H1 (cell line): ENCODE measurements around the gene PKN1. TPM values are rescaled to one million over a fixed set of nuclear protein-coding genes. Genes with fewer than 3 reads are reported as not detected.

Source experiments
- ASH2L ChIP-seq: fragments of 200-600, 300-600 bp; sonication (generic); IDR thresholded peaks from one replicate; pipeline ENCODE4 v1.7.1; 2017; ENCODE audit warnings: low read length
- BACH1 ChIP-seq: IDR thresholded peaks from 2 replicates; pipeline ENCODE4 v1.6.1; 2012; ENCODE audit warnings: low read length, improper control_type of control experiment
- CEBPB ChIP-seq: IDR thresholded peaks from 2 replicates; pipeline ENCODE4 v1.6.1; 2012; ENCODE audit warnings: low read depth, low read length
- CREB1 ChIP-seq: IDR thresholded peaks from 2 replicates; pipeline ENCODE4 v1.6.1; 2012; ENCODE audit warnings: inconsistent platforms
- EGR1 ChIP-seq: IDR thresholded peaks from 2 replicates; pipeline ENCODE4 v1.6.1; 2011; ENCODE audit warnings: low read depth, low read length, borderline replicate concordance
- EZH2 ChIP-seq: fragments of 200-600 bp; sonication (generic); IDR thresholded peaks from 2 replicates; pipeline ENCODE4 v1.7.1; 2012; ENCODE audit warnings: low read depth, mild to moderate bottlenecking, moderate library complexity, low read length, inconsistent platforms; ENCODE audit not compliant: severe bottlenecking
- GABPA ChIP-seq: IDR thresholded peaks from 2 replicates; pipeline ENCODE4 v1.6.1; 2011; ENCODE audit warnings: mild to moderate bottlenecking, low read length, moderate library complexity, borderline replicate concordance; ENCODE audit not compliant: insufficient read depth
- HDAC6 ChIP-seq: IDR thresholded peaks from one replicate; pipeline ENCODE4 v1.7.1; 2012; ENCODE audit warnings: low read depth, mild to moderate bottlenecking, inconsistent platforms, low read length, moderate library complexity
- JUN ChIP-seq: IDR thresholded peaks from 2 replicates; pipeline ENCODE4 v1.6.1; 2011; ENCODE audit warnings: low read depth, mild to moderate bottlenecking, improper control_type of control experiment, low read length
- KDM5A ChIP-seq: fragments of 200-600 bp; IDR thresholded peaks from 2 replicates; pipeline ENCODE4 v1.7.1; 2012; ENCODE audit warnings: mild to moderate bottlenecking, low read length, inconsistent platforms, mixed read lengths
- MAX ChIP-seq: IDR thresholded peaks from 2 replicates; pipeline ENCODE4 v1.6.1; 2012; ENCODE audit warnings: inconsistent platforms
- NANOG ChIP-seq: IDR thresholded peaks from 2 replicates; pipeline ENCODE4 v1.6.1; 2011; ENCODE audit warnings: low read length, low read depth, mild to moderate bottlenecking, inconsistent platforms; ENCODE audit not compliant: insufficient read depth, poor library complexity, severe bottlenecking
- PHF8 ChIP-seq: fragments of 200-600 bp; sonication (generic); conservative IDR thresholded peaks from 2 replicates; pipeline ENCODE4 v1.7.1; 2012; ENCODE audit warnings: low read depth, mild to moderate bottlenecking, inconsistent platforms, low read length, moderate library complexity
- POLR2A ChIP-seq, 2 experiments: IDR thresholded peaks; 1 replicate in 1 of 2; 2 replicates in 1 of 2; pipeline ENCODE4 v1.6.1; 2011; ENCODE audit warnings: low read depth in 2 of 2, low read length in 2 of 2, mild to moderate bottlenecking in 2 of 2; ENCODE audit errors: control extremely low read depth in 1 of 2
- RBBP5 ChIP-seq: IDR thresholded peaks from 2 replicates; pipeline ENCODE4 v1.7.1; 2012; ENCODE audit warnings: low read depth, mild to moderate bottlenecking, inconsistent platforms, low read length, moderate library complexity, borderline replicate concordance
- RFX5 ChIP-seq: IDR thresholded peaks from 2 replicates; pipeline ENCODE4 v1.6.1; 2011; ENCODE audit warnings: low read depth, low read length, improper control_type of control experiment, borderline replicate concordance
- RNF2 ChIP-seq: fragments of 200-900, 300-1000 bp; sonication (generic); IDR thresholded peaks from 2 replicates; pipeline ENCODE4 v1.7.1; 2016; ENCODE audit warnings: borderline replicate concordance, low read depth, mild to moderate bottlenecking, antibody characterized with exemption, low read length; ENCODE audit not compliant: poor library complexity, severe bottlenecking; ENCODE audit errors: missing control alignments
- SUZ12 ChIP-seq: fragments of 200-600 bp; sonication (generic); IDR thresholded peaks from 2 replicates; pipeline ENCODE4 v1.6.1; 2012; ENCODE audit warnings: mild to moderate bottlenecking, inconsistent platforms, low read length, moderate library complexity, mixed read lengths
- TAF1 ChIP-seq: IDR thresholded peaks from 2 replicates; pipeline ENCODE4 v1.6.1; 2011; ENCODE audit warnings: mild to moderate bottlenecking, low read depth, low read length
- TAF7 ChIP-seq: optimal IDR thresholded peaks from 2 replicates; pipeline ENCODE3; 2011; ENCODE audit warnings: low read depth, mild to moderate bottlenecking, inconsistent platforms, low read length, moderate library complexity, borderline replicate concordance
- TBP ChIP-seq: IDR thresholded peaks from 2 replicates; pipeline ENCODE4 v1.6.1; 2011; ENCODE audit warnings: low read depth, low read length, improper control_type of control experiment
- USF2 ChIP-seq: IDR thresholded peaks from 2 replicates; pipeline ENCODE4 v1.6.1; 2011; ENCODE audit warnings: low read length, improper control_type of control experiment
- ZNF274 ChIP-seq: IDR thresholded peaks from 2 replicates; pipeline ENCODE4 v1.7.0; 2012; ENCODE audit warnings: low read length, borderline replicate concordance; ENCODE audit errors: extremely low read depth
- polyA plus RNA-seq, 7 experiments: library from polyadenylated mRNA; depleted of rRNA in 3 of 7; stranded (reverse) in 5 of 7; unstranded in 2 of 7; fragments of >200 nt in 5 of 7; fragments of 200-250 nt in 2 of 7; gene quantifications; 1 replicate in 5 of 7; 2 replicates in 1 of 7; 4 replicates in 1 of 7; pipeline versions ENCODE4 v1.2.1 to v1.2.3, GENCODE V29; 2011 to 2013; ENCODE audit warnings: missing spikeins in 2 of 7, mixed read lengths in 2 of 7
- total RNA-seq: library from RNA; stranded (reverse); fragmentation: NEBNext Ultra II Directional; extraction: Animal tissue kit (Norgen Biotek cat#: 25700); gene quantifications from 2 replicates; pipeline ENCODE4 v1.2.1, GENCODE V29; 2021

Gene PKN1
- total and polyA plus RNA-seq, 2 of the 8 experiments (the other 6 are each of a cell fraction or from before 2014, with no cell fraction given) = 65.2 to 162 TPM

GRCh38 chr19:14432791-14433553, at the start of gene PKN1 (continued):
- no peak; the same call in 1 of the 2 replicates for TF ChIP-seq EGR1
- TF ChIP-seq SUZ12 = no peak
- TF ChIP-seq CEBPB = no peak
- TF ChIP-seq TBP = no peak
- TF ChIP-seq EZH2 = no peak
- peak; percentile 58; the same call in 1 of the 2 replicates for TF ChIP-seq TAF1
- no peak for TF ChIP-seq HDAC6
- TF ChIP-seq RBBP5 = no peak
- no peak for TF ChIP-seq RFX5
- TF ChIP-seq KDM5A = no peak
- TF ChIP-seq CREB1 = no peak
- TF ChIP-seq MAX = peak; percentile 30; the same call in 1 of the 2 replicates
- peak; percentile 67; the same call in 1 of the 2 replicates for TF ChIP-seq USF2
- TF ChIP-seq PHF8 = peak; percentile 37; the same call in 1 of the 2 replicates
- TF ChIP-seq ASH2L = no peak
- TF ChIP-seq RNF2 = no peak
- TF ChIP-seq POLR2A (IDR thresholded peaks at IDR 0.05; ENCODE audit: control extremely low read depth in 1 of 2, low read depth in 2 of 2, low read length in 2 of 2) = peak in 1 of 2 experiments; percentile 30; a peak in 1 of 3 replicates
- no peak for TF ChIP-seq GABPA
- no peak for TF ChIP-seq ZNF274
- no peak for TF ChIP-seq BACH1
- TF ChIP-seq NANOG = no peak
- TF ChIP-seq JUN = no peak
- peak; percentile 16 for TF ChIP-seq TAF7
